WTC11 (cell line): ENCODE results near the gene MACF1. TPM values are rescaled to one million over a fixed set of nuclear protein-coding genes. Genes with fewer than 3 reads are reported as not detected.

Experiments
- ATAC-seq: fragments of 200-7000 bp; cut with Tn5 transposase; 2 replicates; pipeline ENCODE4 v1.10.0; 2021; ENCODE audit warnings: mild to moderate bottlenecking, moderate library complexity
- CTCF ChIA-PET: fragments of 300-600 bp; sonication (Branson Sonifier 250); formaldehyde crosslinking; loops from one replicate; lab custom pipeline; 2021; ENCODE audit warnings: antibody characterized with exemption; lab: Charles Lee
- POLR2A ChIA-PET: fragments of 350-600 bp; sonication (Branson Sonifier 250); formaldehyde crosslinking; loops from one replicate; lab custom pipeline; 2021; ENCODE audit warnings: antibody characterized with exemption; lab: Charles Lee
- DNase-seq: peaks from one replicate; pipeline ENCODE4 v3.0.0; 2021; ENCODE audit warnings: low spot score
- H3K27ac Mint-ChIP-seq: 2 replicates; pipeline ENCODE4 v1.8.0; 2021; ENCODE audit warnings: mixed read lengths
- H3K27me3 Mint-ChIP-seq: 2 replicates; pipeline ENCODE4 v1.8.0; 2021; ENCODE audit warnings: low read depth, mild to moderate bottlenecking, moderate library complexity, mixed read lengths
- H3K36me3 Mint-ChIP-seq: 2 replicates; pipeline ENCODE4 v1.8.0; 2021; ENCODE audit warnings: mixed read lengths
- H3K4me1 Mint-ChIP-seq: 2 replicates; pipeline ENCODE4 v1.8.0; 2022; ENCODE audit warnings: mixed read lengths
- H3K4me3 Mint-ChIP-seq: 2 replicates; pipeline ENCODE4 v1.8.0; 2021; ENCODE audit warnings: mild to moderate bottlenecking, moderate library complexity, mixed read lengths
- H3K9me3 Mint-ChIP-seq: 2 replicates; pipeline ENCODE4 v1.8.0; 2021; ENCODE audit warnings: mixed read lengths
- ATF1 ChIP-seq: sonication (generic); formaldehyde crosslinking; IDR thresholded peaks from 2 replicates; pipeline ENCODE4 v1.8.1; 2023; ENCODE audit warnings: mild to moderate bottlenecking, moderate library complexity, missing genetic modification reagents
- CBFB ChIP-seq: sonication (generic); formaldehyde crosslinking; IDR thresholded peaks from 2 replicates; pipeline ENCODE4 v1.8.1; 2022; ENCODE audit warnings: mild to moderate bottlenecking, low read depth, missing genetic modification reagents
- HMGA2 ChIP-seq: fragments of 250-450 bp; sonication (Bioruptor Pico); IDR thresholded peaks from 2 replicates; pipeline ENCODE4 v1.4.0; 2021; ENCODE audit warnings: mild to moderate bottlenecking, moderate library complexity
- JUN ChIP-seq: sonication (generic); formaldehyde crosslinking; IDR thresholded peaks from 2 replicates; pipeline ENCODE4 v1.8.0; 2023; ENCODE audit warnings: mild to moderate bottlenecking, missing genetic modification reagents
- NFATC4 ChIP-seq: fragments of 250-450 bp; sonication (Bioruptor Pico); IDR thresholded peaks from 2 replicates; pipeline ENCODE4 v1.9.0; 2021; ENCODE audit warnings: mild to moderate bottlenecking
- NFE2L1 ChIP-seq: sonication (generic); formaldehyde crosslinking; IDR thresholded peaks from 2 replicates; pipeline ENCODE4 v1.8.1; 2023; ENCODE audit warnings: missing genetic modification reagents
- RORB ChIP-seq: fragments of 250-450 bp; sonication (Bioruptor Pico); IDR thresholded peaks from 2 replicates; pipeline ENCODE4 v1.9.0; 2021; ENCODE audit warnings: mild to moderate bottlenecking
- SMAD3 ChIP-seq: sonication (generic); formaldehyde crosslinking; IDR thresholded peaks from 2 replicates; pipeline ENCODE4 v1.8.0; 2022; ENCODE audit warnings: missing genetic modification reagents, mild to moderate bottlenecking, borderline replicate concordance
- SOX15 ChIP-seq: fragments of 250-450 bp; sonication (Bioruptor Pico); IDR thresholded peaks from 2 replicates; pipeline ENCODE4 v1.9.0; 2021; ENCODE audit warnings: mild to moderate bottlenecking
- TEAD1 ChIP-seq: sonication (generic); formaldehyde crosslinking; IDR thresholded peaks from 2 replicates; pipeline ENCODE4 v1.8.0; 2022; ENCODE audit warnings: mild to moderate bottlenecking, missing genetic modification reagents
- TP53 ChIP-seq: sonication (generic); formaldehyde crosslinking; IDR thresholded peaks from 2 replicates; pipeline ENCODE4 v1.8.1; 2023; ENCODE audit warnings: mild to moderate bottlenecking, missing genetic modification reagents
- ZNF219 ChIP-seq: sonication (generic); formaldehyde crosslinking; IDR thresholded peaks from 2 replicates; pipeline ENCODE4 v1.8.0; 2023; ENCODE audit warnings: missing genetic modification reagents, mild to moderate bottlenecking, borderline replicate concordance
- total RNA-seq: library from RNA; stranded (reverse); gene quantifications from 3 replicates; pipeline ENCODE4 v1.2.3, GENCODE V29; 2021
- TF ChIP-seq, protein P1 (sequence below): fragments of 250-450 bp; sonication (Bioruptor Pico); IDR thresholded peaks from 2 replicates; pipeline ENCODE4 v1.9.0; 2021; ENCODE audit warnings: mild to moderate bottlenecking, borderline replicate concordance
- TF ChIP-seq, protein P2 (sequence below): sonication (generic); formaldehyde crosslinking; IDR thresholded peaks from 2 replicates; pipeline ENCODE4 v1.8.0; 2022; ENCODE audit warnings: mild to moderate bottlenecking, missing genetic modification reagents
- TF ChIP-seq, protein P3 (sequence below): sonication (generic); formaldehyde crosslinking; IDR thresholded peaks from 2 replicates; pipeline ENCODE4 v1.8.0; 2023; ENCODE audit warnings: mild to moderate bottlenecking, missing genetic modification reagents
- TF ChIP-seq, protein P4 (sequence below): sonication (generic); formaldehyde crosslinking; IDR thresholded peaks from 2 replicates; pipeline ENCODE4 v1.8.1; 2022; ENCODE audit warnings: mild to moderate bottlenecking, moderate library complexity, missing genetic modification reagents
- TF ChIP-seq, protein P5 (sequence below): sonication (generic); formaldehyde crosslinking; conservative IDR thresholded peaks from 2 replicates; pipeline ENCODE4 v1.8.1; 2023; ENCODE audit warnings: mild to moderate bottlenecking, low read depth, missing genetic modification reagents, moderate library complexity
- TF ChIP-seq, protein P6 (sequence below): sonication (generic); formaldehyde crosslinking; IDR thresholded peaks from 2 replicates; pipeline ENCODE4 v1.8.1; 2022; ENCODE audit warnings: missing genetic modification reagents, borderline replicate concordance

Gene MACF1
- total RNA-seq, 1 experiment from 2014 or later = 327 TPM

DNA sequence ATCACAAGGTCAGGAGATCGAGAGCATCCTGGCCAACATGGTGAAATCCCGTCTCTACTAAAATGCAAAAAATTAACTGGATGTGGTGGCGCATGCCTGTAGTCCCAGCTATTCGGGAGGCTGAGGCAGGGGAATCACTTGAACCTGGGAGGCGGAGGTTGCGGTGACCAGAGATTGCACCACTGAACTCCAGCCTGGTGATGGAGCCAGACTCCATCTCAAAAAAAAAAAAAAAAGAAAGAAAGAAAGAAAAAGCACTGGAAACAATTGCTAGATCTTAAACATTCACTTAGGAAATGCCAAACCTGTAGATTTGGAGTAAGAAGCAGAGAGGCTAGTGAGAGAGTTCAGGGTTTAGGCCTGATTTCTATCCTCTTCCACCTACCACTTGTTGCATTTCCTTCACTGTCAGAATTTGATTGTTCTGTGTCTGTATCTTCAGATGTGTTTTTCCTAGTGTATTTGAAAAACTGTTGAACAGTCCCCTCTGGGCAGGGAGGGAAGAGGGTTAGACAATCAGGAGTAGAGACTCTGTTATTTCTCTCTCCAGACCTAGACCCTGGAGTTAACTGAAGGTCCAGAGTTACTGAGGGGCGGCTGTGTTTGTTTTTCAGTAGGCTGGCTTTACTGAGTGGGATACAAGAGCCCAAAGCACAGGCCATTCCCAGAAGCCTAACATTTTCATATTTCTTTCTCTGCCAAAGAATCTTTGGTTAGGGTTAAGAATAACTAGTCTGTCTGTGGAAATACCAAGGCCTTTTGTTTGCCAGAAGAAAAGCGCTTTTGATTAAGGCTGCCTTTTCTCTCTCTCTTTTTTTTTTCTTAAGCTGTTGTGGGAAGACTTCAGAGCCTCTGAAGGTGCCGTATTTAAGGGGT is 31.1 kb upstream of the MACF1 start (continued):
- TF ChIP-seq, protein P1, sequence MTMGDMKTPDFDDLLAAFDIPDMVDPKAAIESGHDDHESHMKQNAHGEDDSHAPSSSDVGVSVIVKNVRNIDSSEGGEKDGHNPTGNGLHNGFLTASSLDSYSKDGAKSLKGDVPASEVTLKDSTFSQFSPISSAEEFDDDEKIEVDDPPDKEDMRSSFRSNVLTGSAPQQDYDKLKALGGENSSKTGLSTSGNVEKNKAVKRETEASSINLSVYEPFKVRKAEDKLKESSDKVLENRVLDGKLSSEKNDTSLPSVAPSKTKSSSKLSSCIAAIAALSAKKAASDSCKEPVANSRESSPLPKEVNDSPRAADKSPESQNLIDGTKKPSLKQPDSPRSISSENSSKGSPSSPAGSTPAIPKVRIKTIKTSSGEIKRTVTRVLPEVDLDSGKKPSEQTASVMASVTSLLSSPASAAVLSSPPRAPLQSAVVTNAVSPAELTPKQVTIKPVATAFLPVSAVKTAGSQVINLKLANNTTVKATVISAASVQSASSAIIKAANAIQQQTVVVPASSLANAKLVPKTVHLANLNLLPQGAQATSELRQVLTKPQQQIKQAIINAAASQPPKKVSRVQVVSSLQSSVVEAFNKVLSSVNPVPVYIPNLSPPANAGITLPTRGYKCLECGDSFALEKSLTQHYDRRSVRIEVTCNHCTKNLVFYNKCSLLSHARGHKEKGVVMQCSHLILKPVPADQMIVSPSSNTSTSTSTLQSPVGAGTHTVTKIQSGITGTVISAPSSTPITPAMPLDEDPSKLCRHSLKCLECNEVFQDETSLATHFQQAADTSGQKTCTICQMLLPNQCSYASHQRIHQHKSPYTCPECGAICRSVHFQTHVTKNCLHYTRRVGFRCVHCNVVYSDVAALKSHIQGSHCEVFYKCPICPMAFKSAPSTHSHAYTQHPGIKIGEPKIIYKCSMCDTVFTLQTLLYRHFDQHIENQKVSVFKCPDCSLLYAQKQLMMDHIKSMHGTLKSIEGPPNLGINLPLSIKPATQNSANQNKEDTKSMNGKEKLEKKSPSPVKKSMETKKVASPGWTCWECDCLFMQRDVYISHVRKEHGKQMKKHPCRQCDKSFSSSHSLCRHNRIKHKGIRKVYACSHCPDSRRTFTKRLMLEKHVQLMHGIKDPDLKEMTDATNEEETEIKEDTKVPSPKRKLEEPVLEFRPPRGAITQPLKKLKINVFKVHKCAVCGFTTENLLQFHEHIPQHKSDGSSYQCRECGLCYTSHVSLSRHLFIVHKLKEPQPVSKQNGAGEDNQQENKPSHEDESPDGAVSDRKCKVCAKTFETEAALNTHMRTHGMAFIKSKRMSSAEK = no peak
- TF ChIP-seq CBFB (CRISPR knock-in tag) (no peak), NFATC4 (CRISPR knock-in tag) (no peak), TEAD1 (CRISPR knock-in tag) (no peak)

DNA sequence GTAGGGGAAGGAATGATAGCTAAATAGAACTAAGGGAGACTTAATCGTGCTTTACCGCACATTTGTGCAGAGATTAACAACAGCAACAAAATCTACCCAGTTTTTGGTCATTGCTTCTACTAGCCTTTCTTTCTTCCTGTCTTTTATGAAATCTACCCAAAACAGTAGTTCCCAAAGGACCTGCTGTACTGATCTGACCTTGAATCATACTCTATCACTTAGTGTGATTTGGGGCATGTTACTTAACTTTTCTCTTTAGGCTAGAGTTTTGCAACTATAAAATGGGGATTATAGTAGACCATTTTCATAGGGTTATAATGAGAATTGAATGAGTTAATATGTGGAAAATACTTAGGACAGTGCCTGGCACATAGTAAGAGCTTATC is 30.5 kb upstream of the MACF1 start:
- ChIA-PET CTCF (interaction anchor here (1.1 to 7.8 kb wide), 7 partner anchors 9 to 75 kb away, joined by 3 to 72 read pairs (median 4); no protein-coding TSS in a partner anchor), POLR2A (interaction anchor here (1.4 kb wide), 1 partner anchor 16 kb away, joined by 3 read pairs; no protein-coding TSS in a partner anchor)
- no peaks in the 10 kb centered on the region for H3K27me3 Mint-ChIP-seq
- DNase-seq = no peak
- H3K4me1 Mint-ChIP-seq = peaks cover 88% of the 10 kb centered on the region
- ATAC-seq = no peak
- H3K36me3 Mint-ChIP-seq = no peaks in the 10 kb centered on the region
- TF ChIP-seq SOX15 (CRISPR knock-in tag) (no peak), SMAD3 (CRISPR knock-in tag) (no peak), JUN (CRISPR knock-in tag) (no peak), ZNF219 (CRISPR knock-in tag) (no peak), RORB (CRISPR knock-in tag) (no peak), ATF1 (no peak), TP53 (no peak), HMGA2 (CRISPR knock-in tag) (no peak), NFE2L1 (CRISPR knock-in tag) (no peak)
- TF ChIP-seq, protein P2, sequence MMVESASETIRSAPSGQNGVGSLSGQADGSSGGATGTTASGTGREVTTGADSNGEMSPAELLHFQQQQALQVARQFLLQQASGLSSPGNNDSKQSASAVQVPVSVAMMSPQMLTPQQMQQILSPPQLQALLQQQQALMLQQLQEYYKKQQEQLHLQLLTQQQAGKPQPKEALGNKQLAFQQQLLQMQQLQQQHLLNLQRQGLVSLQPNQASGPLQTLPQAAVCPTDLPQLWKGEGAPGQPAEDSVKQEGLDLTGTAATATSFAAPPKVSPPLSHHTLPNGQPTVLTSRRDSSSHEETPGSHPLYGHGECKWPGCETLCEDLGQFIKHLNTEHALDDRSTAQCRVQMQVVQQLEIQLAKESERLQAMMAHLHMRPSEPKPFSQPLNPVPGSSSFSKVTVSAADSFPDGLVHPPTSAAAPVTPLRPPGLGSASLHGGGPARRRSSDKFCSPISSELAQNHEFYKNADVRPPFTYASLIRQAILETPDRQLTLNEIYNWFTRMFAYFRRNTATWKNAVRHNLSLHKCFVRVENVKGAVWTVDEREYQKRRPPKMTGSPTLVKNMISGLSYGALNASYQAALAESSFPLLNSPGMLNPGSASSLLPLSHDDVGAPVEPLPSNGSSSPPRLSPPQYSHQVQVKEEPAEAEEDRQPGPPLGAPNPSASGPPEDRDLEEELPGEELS (CRISPR knock-in tag) = no peak
- TF ChIP-seq, protein P3, sequence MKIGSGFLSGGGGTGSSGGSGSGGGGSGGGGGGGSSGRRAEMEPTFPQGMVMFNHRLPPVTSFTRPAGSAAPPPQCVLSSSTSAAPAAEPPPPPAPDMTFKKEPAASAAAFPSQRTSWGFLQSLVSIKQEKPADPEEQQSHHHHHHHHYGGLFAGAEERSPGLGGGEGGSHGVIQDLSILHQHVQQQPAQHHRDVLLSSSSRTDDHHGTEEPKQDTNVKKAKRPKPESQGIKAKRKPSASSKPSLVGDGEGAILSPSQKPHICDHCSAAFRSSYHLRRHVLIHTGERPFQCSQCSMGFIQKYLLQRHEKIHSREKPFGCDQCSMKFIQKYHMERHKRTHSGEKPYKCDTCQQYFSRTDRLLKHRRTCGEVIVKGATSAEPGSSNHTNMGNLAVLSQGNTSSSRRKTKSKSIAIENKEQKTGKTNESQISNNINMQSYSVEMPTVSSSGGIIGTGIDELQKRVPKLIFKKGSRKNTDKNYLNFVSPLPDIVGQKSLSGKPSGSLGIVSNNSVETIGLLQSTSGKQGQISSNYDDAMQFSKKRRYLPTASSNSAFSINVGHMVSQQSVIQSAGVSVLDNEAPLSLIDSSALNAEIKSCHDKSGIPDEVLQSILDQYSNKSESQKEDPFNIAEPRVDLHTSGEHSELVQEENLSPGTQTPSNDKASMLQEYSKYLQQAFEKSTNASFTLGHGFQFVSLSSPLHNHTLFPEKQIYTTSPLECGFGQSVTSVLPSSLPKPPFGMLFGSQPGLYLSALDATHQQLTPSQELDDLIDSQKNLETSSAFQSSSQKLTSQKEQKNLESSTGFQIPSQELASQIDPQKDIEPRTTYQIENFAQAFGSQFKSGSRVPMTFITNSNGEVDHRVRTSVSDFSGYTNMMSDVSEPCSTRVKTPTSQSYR = no peak
- TF ChIP-seq, protein P4, sequence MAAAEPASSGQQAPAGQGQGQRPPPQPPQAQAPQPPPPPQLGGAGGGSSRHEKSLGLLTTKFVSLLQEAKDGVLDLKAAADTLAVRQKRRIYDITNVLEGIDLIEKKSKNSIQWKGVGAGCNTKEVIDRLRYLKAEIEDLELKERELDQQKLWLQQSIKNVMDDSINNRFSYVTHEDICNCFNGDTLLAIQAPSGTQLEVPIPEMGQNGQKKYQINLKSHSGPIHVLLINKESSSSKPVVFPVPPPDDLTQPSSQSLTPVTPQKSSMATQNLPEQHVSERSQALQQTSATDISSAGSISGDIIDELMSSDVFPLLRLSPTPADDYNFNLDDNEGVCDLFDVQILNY = no peak
- TF ChIP-seq, protein P5, sequence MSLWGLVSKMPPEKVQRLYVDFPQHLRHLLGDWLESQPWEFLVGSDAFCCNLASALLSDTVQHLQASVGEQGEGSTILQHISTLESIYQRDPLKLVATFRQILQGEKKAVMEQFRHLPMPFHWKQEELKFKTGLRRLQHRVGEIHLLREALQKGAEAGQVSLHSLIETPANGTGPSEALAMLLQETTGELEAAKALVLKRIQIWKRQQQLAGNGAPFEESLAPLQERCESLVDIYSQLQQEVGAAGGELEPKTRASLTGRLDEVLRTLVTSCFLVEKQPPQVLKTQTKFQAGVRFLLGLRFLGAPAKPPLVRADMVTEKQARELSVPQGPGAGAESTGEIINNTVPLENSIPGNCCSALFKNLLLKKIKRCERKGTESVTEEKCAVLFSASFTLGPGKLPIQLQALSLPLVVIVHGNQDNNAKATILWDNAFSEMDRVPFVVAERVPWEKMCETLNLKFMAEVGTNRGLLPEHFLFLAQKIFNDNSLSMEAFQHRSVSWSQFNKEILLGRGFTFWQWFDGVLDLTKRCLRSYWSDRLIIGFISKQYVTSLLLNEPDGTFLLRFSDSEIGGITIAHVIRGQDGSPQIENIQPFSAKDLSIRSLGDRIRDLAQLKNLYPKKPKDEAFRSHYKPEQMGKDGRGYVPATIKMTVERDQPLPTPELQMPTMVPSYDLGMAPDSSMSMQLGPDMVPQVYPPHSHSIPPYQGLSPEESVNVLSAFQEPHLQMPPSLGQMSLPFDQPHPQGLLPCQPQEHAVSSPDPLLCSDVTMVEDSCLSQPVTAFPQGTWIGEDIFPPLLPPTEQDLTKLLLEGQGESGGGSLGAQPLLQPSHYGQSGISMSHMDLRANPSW (CRISPR knock-in tag) = no peak
- TF ChIP-seq, protein P6, sequence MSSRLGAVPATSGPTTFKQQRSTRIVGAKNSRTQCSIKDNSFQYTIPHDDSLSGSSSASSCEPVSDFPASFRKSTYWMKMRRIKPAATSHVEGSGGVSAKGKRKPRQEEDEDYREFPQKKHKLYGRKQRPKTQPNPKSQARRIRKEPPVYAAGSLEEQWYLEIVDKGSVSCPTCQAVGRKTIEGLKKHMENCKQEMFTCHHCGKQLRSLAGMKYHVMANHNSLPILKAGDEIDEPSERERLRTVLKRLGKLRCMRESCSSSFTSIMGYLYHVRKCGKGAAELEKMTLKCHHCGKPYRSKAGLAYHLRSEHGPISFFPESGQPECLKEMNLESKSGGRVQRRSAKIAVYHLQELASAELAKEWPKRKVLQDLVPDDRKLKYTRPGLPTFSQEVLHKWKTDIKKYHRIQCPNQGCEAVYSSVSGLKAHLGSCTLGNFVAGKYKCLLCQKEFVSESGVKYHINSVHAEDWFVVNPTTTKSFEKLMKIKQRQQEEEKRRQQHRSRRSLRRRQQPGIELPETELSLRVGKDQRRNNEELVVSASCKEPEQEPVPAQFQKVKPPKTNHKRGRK = no peak
- H3K4me3 Mint-ChIP-seq = no peak overlapping the region
- no peaks in the 10 kb centered on the region for H3K9me3 Mint-ChIP-seq
- peak overlapping the region; percentile 58 for H3K27ac Mint-ChIP-seq
